Measurements from ENCODE around the gene TRAF6. TPM values are rescaled to one million over a fixed set of nuclear protein-coding genes. Genes with fewer than 3 reads are reported as not detected.

Gene TRAF6
- total and polyA plus RNA-seq, 4 donors = 2.2 to 14.0 (median 8.8) TPM

DNA sequence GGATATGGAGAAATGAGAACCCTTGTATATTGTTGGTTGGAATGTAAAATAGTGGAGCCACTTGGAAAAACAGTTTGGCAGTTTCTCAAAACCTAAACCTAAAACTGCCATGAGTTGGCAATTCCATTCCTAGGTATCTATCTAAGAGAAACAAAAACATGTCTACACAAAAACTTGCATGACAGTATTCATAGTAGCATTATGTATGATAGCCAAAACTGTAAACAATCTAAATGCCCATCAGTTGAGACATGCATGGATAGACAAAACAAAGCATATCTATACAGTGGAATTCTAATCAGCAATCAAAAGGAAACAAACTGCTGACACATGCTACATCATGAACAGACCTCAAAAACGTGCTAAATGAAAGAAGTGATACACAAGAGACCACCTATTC lies 34.9 kb downstream of the TRAF6 start:
- TF ChIP-seq CTCF (IDR thresholded peaks at IDR 0.05; ENCODE audit: control extremely low read depth, extremely low read depth) = no peak
- DNase-seq (no peak), ATAC-seq (ENCODE audit: insufficient read depth, low FRiP score) (no peak)
- H3K27me3 ChIP-seq (ENCODE audit: control insufficient read depth in 3 of 3, insufficient read depth in 3 of 3, low read length in 2 of 3) = no peaks in the 10 kb centered on the region
- H3K27ac ChIP-seq (ENCODE audit: low read depth in 1 of 2, low read length in 1 of 2) = no peak overlapping the region
- peaks cover 0 to 13% (median 0%) of the 10 kb centered on the region in 5 donors for H3K4me1 ChIP-seq (ENCODE audit: control insufficient read depth in 5 of 5, insufficient read depth in 5 of 5, low read length in 5 of 5)
- no peaks in the 10 kb centered on the region for H3K9me3 ChIP-seq (ENCODE audit: control insufficient read depth in 4 of 4, insufficient read depth in 3 of 4, low read length in 3 of 4)
- H3K4me3 ChIP-seq = no peak overlapping the region
- H3K9ac ChIP-seq (ENCODE audit: insufficient read depth in 1 of 2, low read length in 2 of 2) = no peak overlapping the region
- WGBS, 2 donors = 49 to 52% methylated on average over 1 of the region's 1 CpG
- H3K36me3 ChIP-seq (ENCODE audit: control insufficient read depth in 4 of 4, insufficient read depth in 4 of 4, low read length in 4 of 4) = no peaks in the 10 kb centered on the region

- no peak overlapping the region for H3K9ac ChIP-seq (ENCODE audit: insufficient read depth in 1 of 2, low read length in 2 of 2)
- no peak for TF ChIP-seq CTCF (IDR thresholded peaks at IDR 0.05; ENCODE audit: control extremely low read depth, extremely low read depth)
- H3K27me3 ChIP-seq (ENCODE audit: control insufficient read depth in 3 of 3, insufficient read depth in 3 of 3, low read length in 2 of 3) = no peaks in the 10 kb centered on the region
- WGBS, 2 donors = 67 to 87% methylated on average over 1 of the region's 1 CpG
- no peaks in the 10 kb centered on the region for H3K9me3 ChIP-seq (ENCODE audit: control insufficient read depth in 4 of 4, insufficient read depth in 3 of 4, low read length in 3 of 4)
- no peak overlapping the region for H3K27ac ChIP-seq (ENCODE audit: low read depth in 1 of 2, low read length in 1 of 2)
- DNase-seq (no peak), ATAC-seq (ENCODE audit: insufficient read depth, low FRiP score) (no peak)
- peaks cover 0 to 11% (median 0%) of the 10 kb centered on the region in 5 donors for H3K4me1 ChIP-seq (ENCODE audit: control insufficient read depth in 5 of 5, insufficient read depth in 5 of 5, low read length in 5 of 5)
- H3K36me3 ChIP-seq (ENCODE audit: control insufficient read depth in 4 of 4, insufficient read depth in 4 of 4, low read length in 4 of 4) = no peaks in the 10 kb centered on the region
- no peak overlapping the region for H3K4me3 ChIP-seq
These were observed 38.5 kb downstream of the TRAF6 start for GRCh38 chr11:36471577-36471976.

DNA sequence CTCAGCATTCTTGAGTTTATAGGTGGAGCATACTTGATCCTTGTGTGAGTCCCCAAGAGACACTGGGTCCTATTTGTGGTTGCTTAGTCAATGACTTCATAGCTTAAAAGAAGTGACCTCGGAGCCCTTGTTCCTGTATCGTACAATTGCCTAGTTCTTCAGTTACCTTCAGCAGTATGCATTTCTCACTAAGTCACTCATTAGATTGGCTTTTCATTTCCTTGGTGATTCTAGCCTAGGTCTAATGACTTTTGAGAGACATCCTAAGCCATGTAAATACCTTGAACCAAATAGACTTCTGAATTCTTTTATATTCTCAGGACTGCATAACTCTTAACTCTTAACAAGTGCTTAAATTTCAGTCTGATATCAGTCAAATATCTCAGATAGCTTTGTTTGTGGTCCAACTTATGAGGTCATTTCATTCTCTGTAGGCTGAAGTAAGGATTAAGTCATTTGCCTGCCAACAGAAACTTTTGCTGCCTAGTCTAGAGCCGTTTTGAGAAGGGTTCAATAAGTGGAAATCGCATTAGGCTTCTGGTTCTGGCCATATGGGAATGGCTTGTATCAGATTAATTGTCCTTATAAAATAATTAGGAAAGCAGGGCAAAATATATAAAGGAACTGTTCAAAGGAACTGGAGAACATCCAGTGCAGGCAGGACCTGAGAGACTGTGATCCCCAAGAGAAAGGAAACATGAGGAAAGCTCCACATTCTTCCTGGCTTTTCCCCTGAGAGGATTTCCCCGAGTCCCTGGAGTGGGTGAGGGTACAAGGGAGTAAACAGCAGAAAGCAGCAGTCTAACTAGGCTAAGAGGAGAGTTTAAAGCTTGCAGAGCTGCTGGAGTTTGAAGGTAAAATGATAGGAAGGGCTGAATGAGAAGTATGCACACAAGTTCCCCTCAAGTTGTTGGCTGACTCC lies 39.9 kb downstream of the TRAF6 start:
- H3K9ac ChIP-seq (ENCODE audit: insufficient read depth in 1 of 2, low read length in 2 of 2) = no peak overlapping the region
- DNase-seq (peak in 2 of 3 donors; percentile 44 to 71), ATAC-seq (ENCODE audit: insufficient read depth, low FRiP score) (no peak)
- 49 to 66% methylated on average over 5 of the region's 5 CpGs for WGBS, 2 donors
- no peak overlapping the region for H3K27ac ChIP-seq (ENCODE audit: low read depth in 1 of 2, low read length in 1 of 2)
- H3K4me1 ChIP-seq (ENCODE audit: control insufficient read depth in 5 of 5, insufficient read depth in 5 of 5, low read length in 5 of 5) = peaks cover 0 to 11% (median 0%) of the 10 kb centered on the region in 5 donors
- no peaks in the 10 kb centered on the region for H3K27me3 ChIP-seq (ENCODE audit: control insufficient read depth in 3 of 3, insufficient read depth in 3 of 3, low read length in 2 of 3)
- TF ChIP-seq CTCF (IDR thresholded peaks at IDR 0.05; ENCODE audit: control extremely low read depth, extremely low read depth) = no peak
- H3K36me3 ChIP-seq (ENCODE audit: control insufficient read depth in 4 of 4, insufficient read depth in 4 of 4, low read length in 4 of 4) = peaks cover 0 to 3% (median 0%) of the 10 kb centered on the region in 4 donors
- no peak overlapping the region for H3K4me3 ChIP-seq
- H3K9me3 ChIP-seq (ENCODE audit: control insufficient read depth in 4 of 4, insufficient read depth in 3 of 4, low read length in 3 of 4) = no peaks in the 10 kb centered on the region

Measured in lung (tissue), 12 donors.